ENCODE measurements around the gene LPAR2.

Gene LPAR2

GRCh38 chr19:19591133-19591825, 36.7 kb downstream of the LPAR2 start:
- no peaks in the 10 kb centered on the region for H3K79me2 ChIP-seq (ENCODE audit: insufficient read depth, low read length)
- H3K27ac ChIP-seq (ENCODE audit: low read depth, low read length, poor library complexity, severe bottlenecking), result no peak overlapping the region
- no peak overlapping the region for H3K9ac ChIP-seq (ENCODE audit: low read length)
- H3K36me3 ChIP-seq (ENCODE audit: insufficient read depth, low read length), result peaks cover 3% of the 10 kb centered on the region; the same call in 1 of the 2 replicates
- H3K27me3 ChIP-seq (ENCODE audit: insufficient read depth, low read length), result no peaks in the 10 kb centered on the region
- TF ChIP-seq CTCF (IDR thresholded peaks at IDR 0.05; ENCODE audit: low read length) (no peak), EZH2 (IDR thresholded peaks at IDR 0.05; ENCODE audit: borderline replicate concordance, low read length) (no peak)
- H3K9me2 ChIP-seq (ENCODE audit: low read depth, low read length), result no peaks in the 10 kb centered on the region
- H3K9me3 ChIP-seq (ENCODE audit: low read length), result no peaks in the 10 kb centered on the region
- H4K20me1 ChIP-seq (ENCODE audit: insufficient read depth, low read length), result no peaks in the 10 kb centered on the region
- H3K4me2 ChIP-seq (ENCODE audit: low read length), result no peak overlapping the region
- H3F3A ChIP-seq (ENCODE audit: insufficient read depth, low read length), result no peaks in the 10 kb centered on the region
- no peak overlapping the region for H3K4me3 ChIP-seq (ENCODE audit: low read depth, low read length, poor library complexity, severe bottlenecking)
- no peak overlapping the region for H2AFZ ChIP-seq (ENCODE audit: low read length)
- peaks cover 27% of the 10 kb centered on the region for H3K4me1 ChIP-seq (ENCODE audit: insufficient read depth, low read length, severe bottlenecking)

- no peak overlapping the region for H3K27ac ChIP-seq (ENCODE audit: low read depth, low read length, poor library complexity, severe bottlenecking)
- H3K4me3 ChIP-seq (ENCODE audit: low read depth, low read length, poor library complexity, severe bottlenecking), result no peak overlapping the region
- H3K36me3 ChIP-seq (ENCODE audit: insufficient read depth, low read length), result peaks cover 3% of the 10 kb centered on the region; the same call in 1 of the 2 replicates
- H3K9me2 ChIP-seq (ENCODE audit: low read depth, low read length), result no peaks in the 10 kb centered on the region
- H3K79me2 ChIP-seq (ENCODE audit: insufficient read depth, low read length), result no peaks in the 10 kb centered on the region
- H3K9me3 ChIP-seq (ENCODE audit: low read length), result no peaks in the 10 kb centered on the region
- no peak overlapping the region for H2AFZ ChIP-seq (ENCODE audit: low read length)
- no peaks in the 10 kb centered on the region for H3K27me3 ChIP-seq (ENCODE audit: insufficient read depth, low read length)
- peaks cover 9% of the 10 kb centered on the region for H3K4me1 ChIP-seq (ENCODE audit: insufficient read depth, low read length, severe bottlenecking)
- H3K9ac ChIP-seq (ENCODE audit: low read length), result no peak overlapping the region
- TF ChIP-seq CTCF (IDR thresholded peaks at IDR 0.05; ENCODE audit: low read length) (no peak), EZH2 (IDR thresholded peaks at IDR 0.05; ENCODE audit: borderline replicate concordance, low read length) (no peak)
- H3F3A ChIP-seq (ENCODE audit: insufficient read depth, low read length), result no peaks in the 10 kb centered on the region
- H3K4me2 ChIP-seq (ENCODE audit: low read length), result no peak overlapping the region
- H4K20me1 ChIP-seq (ENCODE audit: insufficient read depth, low read length), result no peaks in the 10 kb centered on the region
These were observed 39.5 kb downstream of the LPAR2 start for GRCh38 chr19:19588546-19588945.

GRCh38 chr19:19587771-19588170, 40.2 kb downstream of the LPAR2 start:
- TF ChIP-seq EZH2 (IDR thresholded peaks at IDR 0.05; ENCODE audit: borderline replicate concordance, low read length) (no peak), CTCF (IDR thresholded peaks at IDR 0.05; ENCODE audit: low read length) (no peak)
- peaks cover 3% of the 10 kb centered on the region; the same call in 1 of the 2 replicates for H3K36me3 ChIP-seq (ENCODE audit: insufficient read depth, low read length)
- H3F3A ChIP-seq (ENCODE audit: insufficient read depth, low read length), result no peaks in the 10 kb centered on the region
- no peak overlapping the region for H3K9ac ChIP-seq (ENCODE audit: low read length)
- H3K27me3 ChIP-seq (ENCODE audit: insufficient read depth, low read length), result no peaks in the 10 kb centered on the region
- H4K20me1 ChIP-seq (ENCODE audit: insufficient read depth, low read length), result no peaks in the 10 kb centered on the region
- no peak overlapping the region for H3K27ac ChIP-seq (ENCODE audit: low read depth, low read length, poor library complexity, severe bottlenecking)
- H3K9me2 ChIP-seq (ENCODE audit: low read depth, low read length), result no peaks in the 10 kb centered on the region
- H2AFZ ChIP-seq (ENCODE audit: low read length), result no peak overlapping the region
- no peak overlapping the region for H3K4me2 ChIP-seq (ENCODE audit: low read length)
- no peak overlapping the region for H3K4me3 ChIP-seq (ENCODE audit: low read depth, low read length, poor library complexity, severe bottlenecking)
- H3K79me2 ChIP-seq (ENCODE audit: insufficient read depth, low read length), result no peaks in the 10 kb centered on the region
- H3K4me1 ChIP-seq (ENCODE audit: insufficient read depth, low read length, severe bottlenecking), result peaks cover 9% of the 10 kb centered on the region
- H3K9me3 ChIP-seq (ENCODE audit: low read length), result no peaks in the 10 kb centered on the region

Measured in OCI-LY1 (cell line).